HFF-Myc (cell line): ENCODE results near the gene PIGM.

Source experiments
- DNase-seq: peaks from one replicate; pipeline ENCODE4 v3.0.0-alpha.2; 2011; ENCODE audit warnings: low read depth; ENCODE audit errors: extremely low read depth
- H3K4me3 ChIP-seq: replicated peaks from 2 replicates; pipeline ENCODE4 v1.5.1; 2011; ENCODE audit warnings: low read depth, mild to moderate bottlenecking, control low read depth, low read length
- CTCF ChIP-seq: IDR thresholded peaks from 2 replicates; pipeline ENCODE4 v1.5.1; 2012; ENCODE audit warnings: mild to moderate bottlenecking, low read depth, low read length, control low read depth; ENCODE audit errors: missing control alignments

The PIGM gene

GRCh38 chr1:160068225-160068624, 36.4 kb upstream of the PIGM start:
- no peak for DNase-seq
- H3K4me3 ChIP-seq: no peak overlapping the region
- TF ChIP-seq CTCF: no peak

DNA sequence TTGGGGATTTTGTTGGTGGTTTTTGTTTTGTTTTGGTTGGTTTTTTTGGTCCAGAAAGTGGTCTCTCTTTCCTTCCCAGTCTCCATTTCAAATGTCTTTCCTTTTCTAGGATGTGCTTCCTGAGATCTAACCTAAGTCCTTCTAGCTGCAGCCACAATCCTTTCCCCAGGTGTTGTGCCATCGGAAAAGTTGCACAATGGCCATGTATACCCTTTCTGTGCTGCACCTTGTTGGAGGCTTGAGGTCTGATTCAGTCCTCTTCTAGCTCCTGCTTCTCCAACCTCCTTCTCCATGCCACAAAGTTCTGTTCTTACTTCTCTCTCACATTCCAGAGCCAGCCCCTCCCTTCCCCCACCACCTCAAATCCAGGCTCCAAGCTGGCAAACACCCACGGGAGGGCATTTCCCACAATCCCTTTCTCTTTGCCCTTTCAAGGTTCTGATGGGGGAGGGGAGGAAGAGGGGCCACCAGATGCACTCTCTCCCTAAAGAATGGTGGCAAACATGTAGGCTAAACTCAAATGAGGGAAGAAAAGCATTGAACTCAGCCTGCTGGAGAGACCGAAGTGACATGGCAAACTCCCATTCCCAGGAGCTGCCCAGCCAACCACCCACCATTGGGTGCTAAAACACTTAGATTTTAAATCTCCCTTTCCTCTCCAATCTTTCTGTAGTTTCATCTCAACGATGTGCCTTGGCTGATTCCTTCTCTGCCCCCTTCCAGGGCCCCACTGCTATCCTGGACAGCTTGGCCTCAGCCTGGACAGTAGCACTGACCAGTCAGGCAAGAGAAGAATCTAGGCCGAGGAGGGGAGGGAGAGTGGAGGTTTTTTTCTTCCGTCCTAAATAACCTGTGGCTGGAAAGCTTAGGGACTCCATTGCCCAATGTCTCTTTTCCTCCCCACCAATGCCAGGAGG, 35.3 kb upstream of the PIGM start:
- TF ChIP-seq CTCF: no peak
- no peak for DNase-seq
- no peak overlapping the region for H3K4me3 ChIP-seq

DNA sequence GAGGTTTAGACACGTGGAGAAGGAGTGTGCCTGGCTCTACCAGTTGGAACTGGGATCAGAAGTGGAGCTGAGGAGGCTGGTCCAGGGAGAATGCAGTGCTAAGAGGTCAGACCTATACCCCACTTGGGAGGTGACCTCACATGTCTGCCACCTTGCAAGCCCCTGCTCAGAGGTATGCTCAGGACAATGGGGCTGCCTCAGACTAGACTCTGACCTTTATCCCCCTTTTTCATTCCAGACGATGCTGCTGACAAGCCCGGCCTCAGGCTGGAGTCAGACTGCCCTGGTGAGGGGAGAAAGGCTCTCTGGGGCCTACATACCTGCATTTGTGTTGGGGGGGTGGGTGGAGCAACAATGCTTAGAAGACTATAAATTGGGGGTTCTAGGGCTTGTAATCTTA, 33.0 kb upstream of the PIGM start:
- no peak for DNase-seq
- no peak for TF ChIP-seq CTCF
- no peak overlapping the region for H3K4me3 ChIP-seq

GRCh38 chr1:160064164-160064563, 32.4 kb upstream of the PIGM start:
- H3K4me3 ChIP-seq: no peak overlapping the region
- DNase-seq: no peak
- no peak for TF ChIP-seq CTCF

DNA sequence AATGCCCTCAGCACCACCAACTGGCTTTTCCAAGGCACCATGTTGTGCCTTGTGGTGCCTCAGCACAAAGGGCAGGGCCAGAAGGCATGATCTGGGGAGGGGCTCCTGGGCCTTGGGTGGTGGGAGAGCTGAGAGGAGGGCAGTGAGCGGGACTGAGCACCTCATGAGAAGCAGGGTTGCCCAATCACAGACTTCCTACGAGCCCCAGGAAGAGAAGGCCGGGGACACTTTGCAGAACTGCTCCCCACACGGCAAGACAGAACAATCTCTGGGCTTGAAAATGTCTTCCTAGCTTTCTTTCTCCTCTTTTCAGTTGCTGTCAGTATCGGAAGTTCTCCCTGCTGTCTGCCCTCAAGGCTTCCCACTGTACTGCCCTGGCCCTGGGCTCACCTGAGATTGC, 31.4 kb upstream of the PIGM start:
- TF ChIP-seq CTCF: no peak
- DNase-seq: no peak

DNA sequence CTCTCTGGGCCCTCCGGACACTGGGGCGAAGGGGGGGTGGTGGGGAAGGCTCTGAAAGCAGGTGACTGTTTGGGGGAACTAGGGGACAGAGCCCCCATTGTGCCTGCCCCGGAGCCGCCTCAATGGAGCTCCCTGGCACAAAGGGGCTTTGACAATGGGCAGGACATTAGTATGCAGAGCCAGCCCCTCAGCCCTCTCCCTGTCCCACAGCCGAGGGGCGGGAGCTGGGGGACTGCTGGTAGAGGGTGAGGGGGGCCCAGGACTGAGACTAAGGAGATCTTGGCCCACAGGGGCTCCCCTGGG, 30.4 kb upstream of the PIGM start:
- no peak for TF ChIP-seq CTCF
- DNase-seq: no peak

More for the DNA sequence above, 31.4 kb upstream of the PIGM start:
- H3K4me3 ChIP-seq: no peak overlapping the region

More for the DNA sequence above, 30.4 kb upstream of the PIGM start:
- H3K4me3 ChIP-seq: no peak overlapping the region
